Fibroblast of upper back skin (primary cell): Measurements from ENCODE around the gene SH3RF3.

Experiments
- DNase-seq: peaks from one replicate; pipeline ENCODE4 v3.0.0-alpha.2; 2013

SH3RF3 gene

GRCh38 chr2:109519513-109519912, 390.5 kb downstream of the SH3RF3 start:
- DNase-seq = no peak

- no peak for DNase-seq
Observed at GRCh38 chr2:109521233-109522062, 392.4 kb downstream of the SH3RF3 start.

GRCh38 chr2:109522063-109522374, 393.0 kb downstream of the SH3RF3 start:
- no peak for DNase-seq

- no peak for DNase-seq
Observed at GRCh38 chr2:109523121-109523520, 394.1 kb downstream of the SH3RF3 start.

GRCh38 chr2:109523536-109524361, 394.7 kb downstream of the SH3RF3 start:
- no peak for DNase-seq

- DNase-seq = no peak
Observed at GRCh38 chr2:109525836-109526235, 396.8 kb downstream of the SH3RF3 start.

GRCh38 chr2:109526442-109526970, 397.5 kb downstream of the SH3RF3 start:
- no peak for DNase-seq

- DNase-seq = no peak
Observed at GRCh38 chr2:109527079-109527478, 398.1 kb downstream of the SH3RF3 start.

- DNase-seq = no peak
Observed at GRCh38 chr2:109527846-109528705, 399.1 kb downstream of the SH3RF3 start.

GRCh38 chr2:109528811-109529501, 400.0 kb downstream of the SH3RF3 start:
- no peak for DNase-seq

- no peak for DNase-seq
Observed at GRCh38 chr2:109529532-109530449, 400.8 kb downstream of the SH3RF3 start.

- no peak for DNase-seq
Observed at GRCh38 chr2:109530712-109531111, 401.7 kb downstream of the SH3RF3 start.

- DNase-seq = no peak
Observed at GRCh38 chr2:109531221-109531620, 402.2 kb downstream of the SH3RF3 start.

GRCh38 chr2:109531896-109532727, 403.1 kb downstream of the SH3RF3 start:
- DNase-seq = no peak

- DNase-seq = no peak
Observed at GRCh38 chr2:109532728-109533076, 403.7 kb downstream of the SH3RF3 start.

GRCh38 chr2:109533823-109534222, 404.8 kb downstream of the SH3RF3 start:
- DNase-seq = no peak

- peak; percentile 30 for DNase-seq
Observed at GRCh38 chr2:109535217-109535946, 406.4 kb downstream of the SH3RF3 start.

- peak; percentile 50 for DNase-seq
Observed at GRCh38 chr2:109536556-109536955, 407.6 kb downstream of the SH3RF3 start.

GRCh38 chr2:109537565-109538222, 408.7 kb downstream of the SH3RF3 start:
- DNase-seq = peak; percentile 38
